HG02885 (cell line): ENCODE measurements around the gene SLC38A8.

ENCODE experiments used
- ATAC-seq: cut with Tn5 transposase; IDR thresholded peaks from one replicate; pipeline ENCODE4 v1.9.1; 2021; ENCODE audit warnings: mild to moderate bottlenecking; ENCODE audit not compliant: unreplicated experiment, poor library complexity

SLC38A8 gene

DNA sequence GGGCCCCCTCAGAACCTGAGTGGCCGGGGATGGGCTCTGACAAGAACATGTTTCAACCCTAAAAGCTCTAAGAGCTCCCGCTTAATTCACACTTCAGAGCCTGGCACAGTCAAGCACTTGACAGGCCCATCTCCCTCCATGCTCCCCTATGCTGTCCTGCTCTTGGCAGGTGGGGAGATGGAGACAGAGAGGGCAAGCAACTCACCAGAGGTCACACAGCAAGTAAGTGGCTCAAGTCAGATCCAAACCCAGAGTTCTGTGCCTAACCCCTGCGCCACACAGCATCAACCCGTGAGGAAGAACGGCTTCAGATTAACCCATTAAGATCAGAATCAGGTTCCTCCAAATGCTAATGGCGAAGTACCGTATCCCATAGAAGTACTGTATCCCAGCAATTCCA, 38.2 kb downstream of the SLC38A8 start:
- no peak for ATAC-seq

DNA sequence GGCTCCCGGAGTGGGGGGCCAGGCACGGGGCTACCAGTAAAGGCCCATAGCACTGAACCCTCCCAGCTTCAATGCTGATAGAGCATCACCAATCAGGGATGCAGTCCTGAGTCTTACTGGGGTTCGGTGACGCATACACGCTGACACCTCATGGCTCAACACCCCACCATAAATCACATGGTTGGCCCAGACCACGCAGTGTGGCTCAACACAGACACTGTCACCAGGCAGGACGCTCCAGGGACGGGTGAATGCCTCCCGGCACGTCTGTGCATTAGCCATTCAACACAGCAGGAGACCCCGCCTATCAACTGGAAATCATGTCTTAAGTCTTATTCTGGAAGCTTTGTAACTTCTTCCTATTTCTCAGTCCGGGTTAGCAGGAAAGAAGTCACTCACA, 39.6 kb downstream of the SLC38A8 start:
- no peak for ATAC-seq

DNA sequence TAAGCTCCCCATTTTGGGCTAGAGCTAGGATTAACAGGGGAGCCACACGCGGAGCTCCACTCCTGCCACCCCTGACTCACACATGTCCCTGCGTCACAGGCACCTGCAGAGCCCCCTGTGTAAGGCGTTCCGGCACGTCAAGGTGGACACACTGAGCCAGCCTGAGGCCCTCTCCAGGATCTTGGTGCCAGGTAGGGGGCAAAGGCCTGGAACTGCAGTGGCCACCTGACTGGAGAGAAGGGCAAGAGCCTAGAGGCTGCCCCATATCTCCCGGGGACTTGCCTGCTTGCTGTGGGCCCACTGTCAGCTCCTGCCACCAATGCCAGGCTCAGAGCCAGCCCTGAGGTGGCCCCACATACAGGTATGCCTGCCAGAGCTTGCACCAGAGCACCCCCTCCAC, 40.9 kb downstream of the SLC38A8 start:
- ATAC-seq = no peak

DNA sequence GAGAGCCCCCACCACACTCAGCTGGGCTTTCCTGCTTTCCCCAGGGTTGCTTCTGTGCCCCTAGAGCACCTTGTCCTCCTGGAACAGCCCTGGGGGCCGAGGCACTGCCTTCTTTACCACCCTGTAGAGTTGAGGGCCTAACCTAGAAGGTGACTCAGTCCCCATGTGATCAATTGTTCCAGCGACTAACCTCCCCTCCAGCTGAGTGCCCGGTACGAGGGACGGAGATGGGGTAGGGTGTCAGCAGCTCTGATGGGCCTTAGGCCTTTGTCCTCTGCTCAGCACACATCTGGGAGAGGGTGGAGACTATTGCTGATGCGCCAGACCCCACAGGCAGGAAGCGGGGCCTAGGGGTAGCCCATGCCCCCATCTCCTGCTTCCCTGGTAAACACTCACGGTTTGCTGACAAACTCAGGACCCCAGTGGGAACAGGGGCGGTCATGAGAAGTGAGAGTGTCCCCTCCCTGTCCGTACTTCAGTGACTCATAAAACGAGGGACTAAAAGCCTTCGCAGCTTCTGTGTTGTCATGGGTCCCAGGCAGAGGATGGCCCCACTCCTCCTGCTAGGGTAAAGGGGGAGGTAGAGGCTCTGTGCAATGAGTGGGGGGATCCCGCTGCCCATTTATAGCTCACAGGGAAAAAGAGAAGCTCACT, 41.5 kb downstream of the SLC38A8 start:
- no peak for ATAC-seq

DNA sequence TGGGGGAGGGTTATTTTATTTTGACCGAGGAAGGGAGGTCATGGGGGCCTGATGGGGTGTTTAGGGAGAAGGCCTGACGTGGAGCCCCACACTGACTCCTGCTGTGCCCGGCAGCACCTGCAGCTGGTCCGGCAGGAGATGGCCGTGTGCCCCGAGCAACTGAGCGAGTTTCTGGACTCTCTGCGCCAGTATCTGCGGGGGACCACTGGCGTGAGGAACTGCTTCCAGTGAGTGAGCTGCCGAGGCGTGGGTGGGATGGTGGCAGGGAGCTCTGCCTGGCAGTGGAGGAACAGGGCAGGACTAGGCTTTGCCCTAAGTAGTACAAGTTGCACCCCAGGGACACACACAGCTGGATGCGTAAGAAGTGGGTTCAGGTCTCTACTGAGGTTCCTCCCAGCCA, 44.5 kb downstream of the SLC38A8 start:
- no peak for ATAC-seq

DNA sequence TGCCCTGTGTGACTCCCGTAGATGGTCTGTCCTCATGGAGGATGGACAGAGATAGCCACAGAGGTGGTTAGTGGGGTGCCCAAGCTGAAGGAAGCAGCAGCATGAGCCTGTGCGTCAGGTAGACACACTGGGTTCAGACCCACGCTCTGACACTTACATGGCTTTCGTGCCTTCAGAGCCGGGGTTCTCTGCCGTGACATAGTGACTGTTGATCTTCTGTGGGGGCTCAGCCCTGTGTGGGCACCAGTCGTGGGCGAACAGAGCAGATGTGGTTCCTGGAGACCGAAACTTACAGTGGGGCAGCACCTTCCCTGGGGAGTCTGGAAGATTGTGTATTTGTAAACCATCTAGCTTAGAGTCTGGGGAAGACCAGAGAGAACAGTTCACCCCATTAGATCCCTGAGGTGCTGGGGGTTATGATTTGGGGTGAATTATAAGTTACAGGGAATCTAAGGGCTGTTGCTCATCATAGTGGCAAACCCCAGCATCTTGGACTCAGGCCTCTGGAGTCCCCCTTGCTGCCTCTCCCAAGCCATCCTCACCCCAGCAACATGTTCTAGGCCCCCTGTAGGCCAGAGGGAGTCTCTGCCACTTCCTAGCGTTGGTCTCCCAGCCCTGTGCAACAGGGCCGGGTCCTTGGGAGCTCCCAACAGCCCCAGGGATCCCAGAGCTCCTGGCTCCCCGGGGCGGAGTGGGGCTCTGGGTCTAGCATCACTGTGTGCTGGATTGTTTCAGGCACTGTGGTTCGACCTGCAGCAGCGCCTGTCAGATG, 45.9 kb downstream of the SLC38A8 start:
- no peak for ATAC-seq

DNA sequence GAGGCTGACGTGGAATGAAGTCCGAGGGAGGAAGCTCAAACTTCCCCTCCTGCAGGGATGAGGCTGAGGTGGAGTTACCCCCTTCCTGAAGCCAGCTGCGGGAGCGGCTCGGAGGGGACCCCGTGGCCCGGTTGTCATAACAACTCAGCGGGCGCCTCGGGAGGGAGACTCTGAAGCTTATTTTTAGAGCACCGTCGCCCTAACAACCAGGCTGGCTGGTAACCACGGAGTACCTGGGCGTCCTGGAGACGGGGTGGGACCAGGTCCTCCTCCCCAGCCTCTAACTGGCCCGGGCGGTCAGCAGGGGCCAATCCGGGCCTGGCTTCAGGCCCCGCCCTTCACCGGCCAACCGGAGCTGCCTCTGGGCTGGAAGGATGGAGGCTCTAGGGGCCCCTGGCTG, 46.8 kb downstream of the SLC38A8 start:
- ATAC-seq = no peak

DNA sequence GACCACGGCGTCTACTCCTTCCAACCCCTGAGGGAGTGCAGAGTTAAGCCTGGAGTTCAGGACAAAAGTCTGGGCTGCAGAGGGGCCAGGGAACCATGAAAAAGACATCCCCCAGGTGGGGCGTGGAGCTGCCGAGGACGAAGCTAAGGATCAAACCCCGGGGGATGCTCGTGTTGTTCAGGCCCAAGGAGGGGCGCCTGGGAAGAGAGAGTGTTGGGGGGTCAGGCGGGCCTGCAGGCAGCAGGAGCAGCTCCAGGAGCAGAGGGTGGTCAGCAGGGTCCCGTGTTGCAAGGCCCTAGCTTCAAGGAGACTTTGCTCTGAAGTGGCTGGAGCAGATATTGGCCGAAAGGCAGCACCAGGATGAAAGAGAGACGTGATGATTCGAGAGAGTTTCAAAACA, 47.9 kb downstream of the SLC38A8 start:
- ATAC-seq = no peak

DNA sequence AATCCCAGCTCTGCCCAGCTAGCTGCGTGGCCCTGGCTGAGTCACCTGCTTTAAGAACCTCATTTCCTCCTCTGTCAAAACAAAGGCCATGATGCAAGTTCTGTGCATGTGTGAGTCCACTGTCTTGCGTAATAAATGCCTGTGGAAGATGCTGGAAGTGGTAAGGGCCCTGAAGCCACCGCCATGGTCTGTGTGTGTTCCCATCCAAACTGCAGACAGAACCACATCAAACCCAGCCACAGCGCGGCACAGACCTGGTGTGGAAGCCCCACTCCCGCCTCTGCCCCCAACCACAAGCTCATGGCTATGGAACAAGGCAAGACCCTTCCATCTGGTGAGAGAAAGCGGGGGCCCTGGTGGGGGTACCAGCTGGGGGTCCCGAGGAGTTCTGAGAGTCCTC, 48.5 kb downstream of the SLC38A8 start:
- no peak for ATAC-seq

DNA sequence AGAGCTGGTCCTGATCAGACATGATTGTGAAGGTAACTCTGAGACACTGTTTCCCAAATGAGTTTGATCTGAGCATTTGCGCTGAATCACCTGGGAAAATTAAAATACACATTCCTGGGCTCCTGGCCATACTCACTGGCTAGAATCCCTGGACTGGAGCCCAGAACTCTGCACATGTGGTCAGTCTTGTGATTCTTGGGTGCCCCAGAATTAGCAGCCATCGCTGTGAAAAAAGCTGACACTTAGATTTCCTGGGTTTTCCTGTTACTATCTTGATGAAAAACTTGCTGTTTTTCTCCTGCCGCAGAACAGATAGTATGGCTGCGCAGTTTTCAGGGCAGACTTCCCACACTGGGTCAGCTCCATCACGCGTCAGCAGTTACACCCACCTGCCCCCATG, 50.0 kb downstream of the SLC38A8 start:
- no peak for ATAC-seq

DNA sequence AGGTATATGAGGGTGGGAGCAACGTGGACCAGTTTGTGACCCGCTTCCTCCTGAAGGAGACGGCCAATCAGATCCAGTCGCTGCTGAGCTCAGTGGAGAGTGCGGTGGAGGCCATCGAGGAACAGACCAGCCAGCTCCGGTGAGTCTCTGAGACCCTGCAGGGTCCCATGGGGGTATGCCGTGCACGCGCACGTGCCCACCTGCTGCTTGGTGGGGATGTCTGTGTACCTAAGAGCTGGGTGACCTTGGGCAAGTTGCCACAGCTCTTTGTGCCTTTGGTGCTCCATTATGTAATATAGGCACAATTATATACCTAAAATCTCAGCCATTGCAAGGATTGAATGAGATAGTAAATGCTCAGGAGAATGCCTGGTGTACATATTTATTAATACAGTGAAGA, 52.1 kb downstream of the SLC38A8 start:
- no peak for ATAC-seq

DNA sequence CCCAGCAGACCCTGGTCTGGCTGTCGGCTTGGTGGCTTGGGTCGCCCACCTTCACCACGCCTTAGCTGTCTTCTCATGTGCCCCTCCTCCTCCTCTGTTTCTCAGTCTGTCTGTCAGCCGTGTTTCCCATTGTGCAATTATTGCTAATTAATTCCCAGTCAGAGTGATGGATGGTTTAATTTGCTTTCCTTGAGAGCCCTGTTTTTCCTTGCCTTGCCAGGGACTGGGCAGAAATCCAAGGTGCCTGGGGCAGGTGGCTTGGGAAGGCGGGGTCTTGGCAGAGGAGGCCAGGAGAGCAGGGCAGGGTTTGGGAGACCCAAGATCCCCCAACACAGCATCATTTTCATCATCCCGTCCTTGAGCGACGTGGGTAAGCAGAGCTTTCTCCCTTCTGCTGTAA, 53.3 kb downstream of the SLC38A8 start:
- no peak for ATAC-seq

DNA sequence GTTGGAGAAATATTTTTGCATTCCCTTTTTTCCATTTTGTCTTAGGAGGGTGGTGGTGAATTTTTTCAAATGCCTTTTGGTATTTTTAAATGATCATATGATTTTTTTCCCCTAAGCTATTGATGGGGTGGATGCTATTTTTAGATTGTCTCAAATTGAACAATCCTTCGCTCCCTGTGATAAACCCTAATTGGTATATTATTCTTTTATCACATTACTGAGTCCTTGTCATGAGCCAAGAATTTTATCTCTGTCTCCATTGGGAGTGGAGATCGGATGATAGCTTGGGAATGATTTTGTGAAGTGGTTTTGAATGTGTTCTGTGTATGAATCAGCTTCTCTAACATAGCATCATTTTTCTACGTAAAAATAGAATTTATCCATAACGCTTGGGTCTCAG, 59.1 kb downstream of the SLC38A8 start:
- ATAC-seq = no peak

DNA sequence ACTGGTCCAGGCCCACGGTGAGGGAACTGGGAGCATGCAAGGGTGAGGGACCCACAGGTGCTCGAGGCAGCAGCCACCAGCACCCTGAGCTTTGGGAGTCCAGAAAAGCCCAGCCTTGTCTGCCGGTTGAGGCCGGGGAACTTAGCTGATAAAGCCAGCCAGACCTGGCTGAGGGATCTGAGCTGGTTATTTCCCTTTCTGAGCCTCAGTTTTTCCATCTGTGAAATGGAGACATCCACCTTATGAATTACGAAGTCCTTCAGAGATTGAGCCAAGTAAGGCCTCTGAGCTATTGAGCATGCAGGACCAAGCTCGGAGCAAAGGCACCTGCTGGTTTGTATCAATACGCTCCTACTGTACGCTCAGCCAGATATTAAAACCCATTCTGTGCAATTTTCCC, 60.8 kb downstream of the SLC38A8 start:
- no peak for ATAC-seq

DNA sequence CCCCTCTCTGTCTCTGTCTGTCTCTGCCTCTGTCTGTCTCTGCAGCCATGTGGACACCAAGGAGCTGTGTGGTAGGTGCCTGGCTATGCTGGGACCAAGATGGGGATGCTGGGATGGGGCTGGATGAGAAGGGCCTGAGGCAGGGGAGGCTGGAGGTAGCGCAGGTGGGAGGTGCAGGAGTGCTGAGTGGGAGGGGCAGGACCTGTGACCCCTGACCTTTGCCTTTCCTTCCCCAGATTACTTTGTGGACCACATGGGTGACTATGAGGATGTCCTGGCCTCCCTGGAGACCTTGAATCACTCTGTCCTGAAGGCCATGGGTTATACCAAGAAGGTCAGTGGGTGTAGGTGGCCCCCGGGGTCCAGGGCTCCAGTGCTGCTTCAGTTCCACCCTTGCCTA, 61.8 kb downstream of the SLC38A8 start:
- no peak for ATAC-seq

DNA sequence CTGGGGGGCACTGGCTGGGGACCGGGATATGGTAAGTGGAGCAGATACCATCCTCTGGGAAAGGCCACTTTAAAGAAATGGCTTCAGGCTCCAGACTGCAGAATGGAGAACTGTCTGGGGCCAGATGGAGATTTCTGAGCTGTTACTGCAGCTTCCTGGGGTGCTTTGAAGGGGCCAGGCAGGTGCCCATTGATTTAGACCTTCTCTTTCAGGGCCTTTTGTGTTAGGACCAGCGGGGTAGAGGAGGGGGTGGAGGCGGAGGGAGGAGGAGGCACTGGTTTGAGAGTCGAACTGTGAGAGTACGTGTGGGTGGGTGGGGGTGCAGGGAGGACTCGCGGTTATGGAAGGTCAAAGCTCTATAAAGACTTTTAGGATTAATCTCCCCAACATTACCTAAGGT, 63.2 kb downstream of the SLC38A8 start:
- no peak for ATAC-seq

DNA sequence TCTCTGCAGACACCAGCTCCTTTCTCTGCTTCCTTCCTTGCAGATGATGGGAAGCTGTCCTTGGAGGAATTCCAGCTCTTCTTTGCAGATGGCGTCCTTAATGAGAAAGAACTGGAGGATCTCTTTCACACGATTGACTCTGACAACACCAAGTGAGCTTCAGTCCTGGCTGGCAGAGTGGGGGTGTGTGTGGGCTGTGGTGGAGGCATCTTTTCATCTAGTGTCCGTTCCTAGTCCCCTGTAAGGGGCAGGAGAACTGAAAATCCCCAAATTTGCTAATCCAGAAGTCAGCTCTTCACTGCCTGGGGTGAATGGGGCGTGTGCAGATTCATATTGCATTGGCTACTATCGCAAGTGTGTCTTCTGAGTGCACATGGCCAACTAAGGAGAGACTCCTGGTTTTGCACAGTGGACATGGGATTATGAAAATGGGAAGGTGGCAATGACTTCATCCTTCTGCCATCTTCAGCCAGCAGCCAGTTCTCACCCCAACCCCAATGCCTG, 64.1 kb downstream of the SLC38A8 start:
- no peak for ATAC-seq

DNA sequence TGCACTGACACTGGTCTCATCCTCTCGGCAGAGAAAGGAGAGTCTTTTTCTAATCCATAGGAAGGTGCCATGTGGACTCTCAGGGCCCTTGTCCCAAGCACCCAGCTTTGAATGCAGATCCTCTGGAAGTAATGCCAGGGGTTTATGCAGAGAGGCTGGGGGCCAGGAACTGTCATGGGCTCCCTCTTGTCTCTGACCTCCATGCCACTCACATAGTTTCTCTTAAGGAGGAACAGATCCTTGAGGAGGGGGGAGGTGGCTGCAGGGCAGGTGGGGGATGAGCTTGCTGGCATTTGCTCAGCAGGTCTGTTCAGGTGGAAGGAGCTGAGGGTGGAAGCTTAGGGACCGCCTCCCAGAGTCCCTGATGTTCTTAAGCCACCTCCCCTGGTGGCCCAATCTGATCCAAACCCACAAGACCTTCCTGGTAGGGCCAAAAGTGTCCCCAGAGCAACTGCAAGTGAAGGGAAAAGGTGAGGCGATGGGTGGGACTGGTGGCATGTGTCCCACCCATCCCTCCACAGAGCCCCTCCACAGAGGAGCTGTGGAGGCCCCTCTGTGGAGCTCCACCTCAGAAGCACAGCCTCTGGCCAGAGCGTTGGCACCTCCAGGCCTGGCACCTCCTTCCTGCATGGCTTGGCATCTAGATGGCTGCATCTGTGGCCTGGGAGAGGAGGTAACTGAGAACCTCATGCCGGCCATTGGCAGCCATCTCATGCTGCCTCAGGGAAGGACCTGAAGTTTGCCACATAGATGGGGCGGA, 65.4 kb downstream of the SLC38A8 start:
- ATAC-seq = no peak

DNA sequence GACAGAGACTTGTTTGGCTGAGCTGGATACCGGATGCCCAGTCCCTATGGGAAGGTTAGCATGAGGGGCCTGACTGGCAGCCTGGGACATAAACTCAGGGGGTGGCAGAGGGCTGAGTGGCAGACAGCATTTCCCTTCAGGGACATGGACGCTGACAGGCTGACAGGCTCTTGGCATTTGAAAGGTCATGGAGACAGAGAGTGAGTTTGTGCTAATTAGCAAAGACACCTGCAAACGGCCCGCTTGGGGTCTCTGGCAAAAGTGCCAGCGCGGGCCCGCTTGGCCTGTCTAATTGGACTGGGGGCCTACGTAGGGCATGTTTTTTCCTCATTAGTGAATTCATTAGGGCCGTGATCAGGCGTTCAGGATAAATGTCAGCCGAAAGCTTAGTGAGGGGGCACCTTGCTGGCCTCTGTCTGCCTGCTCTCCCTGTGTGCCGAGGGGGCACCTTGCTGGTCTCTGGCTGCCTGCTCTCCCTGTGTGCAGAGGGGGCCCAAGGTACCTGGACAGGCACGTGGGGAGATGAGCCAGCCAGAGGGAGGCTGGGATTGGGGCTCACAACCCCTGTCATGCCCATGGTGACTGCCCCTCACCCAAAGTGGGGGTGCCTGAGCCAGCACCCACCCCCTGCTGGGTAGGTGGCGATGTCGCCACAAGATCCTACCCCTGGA, 66.9 kb downstream of the SLC38A8 start:
- ATAC-seq = no peak

DNA sequence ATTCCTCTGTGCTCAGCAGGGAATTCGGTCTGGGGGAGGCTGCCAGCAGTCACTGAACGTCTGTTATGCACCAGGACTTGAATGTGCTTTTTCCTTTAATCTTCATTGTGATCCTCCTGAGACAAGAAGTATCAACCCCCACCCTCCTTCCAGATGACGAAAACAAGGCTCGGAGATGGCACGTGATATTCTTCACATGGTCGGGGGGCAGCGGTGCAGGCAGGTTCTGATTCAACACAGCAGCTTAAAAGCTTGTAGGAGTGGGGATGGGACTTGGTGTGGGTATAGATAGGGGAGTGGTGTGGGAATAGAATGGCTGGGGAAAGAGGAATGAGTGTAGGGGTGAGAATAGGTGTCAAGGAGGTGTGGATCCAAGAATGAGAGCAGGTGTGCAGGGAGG, 68.1 kb downstream of the SLC38A8 start:
- ATAC-seq = no peak
